ENCODE data around the gene DDI2. TPM values are rescaled to one million over a fixed set of nuclear protein-coding genes. Genes with fewer than 3 reads are reported as not detected.

The DDI2 gene
- total and polyA plus RNA-seq, 10 of the 15 experiments (the other 5 are each of a cell fraction or from before 2014, with no cell fraction given): 3.3 to 33.1 (median 11.6) TPM

DNA sequence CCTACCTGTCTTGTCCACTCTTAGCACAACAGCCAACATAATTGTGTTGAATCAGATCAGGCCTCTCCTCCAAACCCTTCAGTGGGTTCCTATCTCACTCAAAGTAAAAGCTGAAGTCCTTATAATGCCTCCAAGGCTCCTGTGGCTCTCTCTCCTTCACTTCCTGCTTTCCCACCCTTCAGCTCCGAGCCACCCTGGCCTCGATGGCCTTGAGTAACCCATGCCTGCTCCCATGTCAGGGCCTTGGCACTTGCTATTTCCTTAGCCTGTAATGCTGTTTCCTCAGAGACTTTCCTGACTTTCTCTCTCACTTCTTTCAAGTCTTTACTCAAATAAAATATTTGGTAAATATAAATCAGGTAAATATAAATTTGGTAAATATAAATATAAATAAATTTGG lies 58.8 kb downstream of the DDI2 start:
- TF ChIP-seq SPI1 (IDR thresholded peaks at IDR 0.05; ENCODE audit: borderline replicate concordance, insufficient read depth, low read depth, low read length): no peak
- TF ChIP-seq, protein P1, sequence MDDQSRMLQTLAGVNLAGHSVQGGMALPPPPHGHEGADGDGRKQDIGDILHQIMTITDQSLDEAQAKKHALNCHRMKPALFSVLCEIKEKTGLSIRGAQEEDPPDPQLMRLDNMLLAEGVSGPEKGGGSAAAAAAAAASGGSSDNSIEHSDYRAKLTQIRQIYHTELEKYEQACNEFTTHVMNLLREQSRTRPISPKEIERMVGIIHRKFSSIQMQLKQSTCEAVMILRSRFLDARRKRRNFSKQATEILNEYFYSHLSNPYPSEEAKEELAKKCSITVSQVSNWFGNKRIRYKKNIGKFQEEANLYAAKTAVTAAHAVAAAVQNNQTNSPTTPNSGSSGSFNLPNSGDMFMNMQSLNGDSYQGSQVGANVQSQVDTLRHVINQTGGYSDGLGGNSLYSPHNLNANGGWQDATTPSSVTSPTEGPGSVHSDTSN (IDR thresholded peaks at IDR 0.05; ENCODE audit: insufficient replicate concordance, low read depth, low read length): no peak
- TF ChIP-seq EP300 (IDR thresholded peaks at IDR 0.05; ENCODE audit: borderline replicate concordance in 1 of 2, control insufficient read depth in 1 of 2, low read depth in 2 of 2, low read length in 2 of 2): no peak
- TF ChIP-seq RUNX3 (IDR thresholded peaks at IDR 0.05; ENCODE audit: low read length): no peak
- TF ChIP-seq SMAD5 (IDR thresholded peaks at IDR 0.05; ENCODE audit: low read depth): no peak
- TF ChIP-seq ATF7 (IDR thresholded peaks at IDR 0.05; ENCODE audit: low read depth): no peak
- TF ChIP-seq CBX3 (IDR thresholded peaks at IDR 0.05; ENCODE audit: borderline replicate concordance, low read depth): no peak
- TF ChIP-seq RCOR1 (conservative IDR thresholded peaks at IDR 0.05; ENCODE audit: low read depth, low read length): no peak
- TF ChIP-seq BCL11A (IDR thresholded peaks at IDR 0.05; ENCODE audit: low read depth, low read length): no peak
- TF ChIP-seq, protein P2, sequence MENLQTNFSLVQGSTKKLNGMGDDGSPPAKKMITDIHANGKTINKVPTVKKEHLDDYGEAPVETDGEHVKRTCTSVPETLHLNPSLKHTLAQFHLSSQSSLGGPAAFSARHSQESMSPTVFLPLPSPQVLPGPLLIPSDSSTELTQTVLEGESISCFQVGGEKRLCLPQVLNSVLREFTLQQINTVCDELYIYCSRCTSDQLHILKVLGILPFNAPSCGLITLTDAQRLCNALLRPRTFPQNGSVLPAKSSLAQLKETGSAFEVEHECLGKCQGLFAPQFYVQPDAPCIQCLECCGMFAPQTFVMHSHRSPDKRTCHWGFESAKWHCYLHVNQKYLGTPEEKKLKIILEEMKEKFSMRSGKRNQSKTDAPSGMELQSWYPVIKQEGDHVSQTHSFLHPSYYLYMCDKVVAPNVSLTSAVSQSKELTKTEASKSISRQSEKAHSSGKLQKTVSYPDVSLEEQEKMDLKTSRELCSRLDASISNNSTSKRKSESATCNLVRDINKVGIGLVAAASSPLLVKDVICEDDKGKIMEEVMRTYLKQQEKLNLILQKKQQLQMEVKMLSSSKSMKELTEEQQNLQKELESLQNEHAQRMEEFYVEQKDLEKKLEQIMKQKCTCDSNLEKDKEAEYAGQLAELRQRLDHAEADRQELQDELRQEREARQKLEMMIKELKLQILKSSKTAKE (IDR thresholded peaks at IDR 0.05; ENCODE audit: low read depth, poor library complexity, severe bottlenecking): no peak
- TF ChIP-seq NFXL1 (IDR thresholded peaks at IDR 0.05; ENCODE audit: borderline replicate concordance): no peak
- no peak for TF ChIP-seq NR2F1 (conservative IDR thresholded peaks at IDR 0.05)
- TF ChIP-seq ZNF207 (IDR thresholded peaks at IDR 0.05; ENCODE audit: borderline replicate concordance): no peak
- 13% methylated on average over 2 of the region's 2 CpGs for WGBS (ENCODE audit: insufficient coverage, insufficient replicate concordance, low lambda C conversion rate, missing lambda C conversion rate)
- Histone ChIP-seq H3K4me2 (ENCODE audit: control insufficient read depth, insufficient read depth) (no peak overlapping the region), H3K36me3 (ENCODE audit: control insufficient read depth in 2 of 2, insufficient read depth in 2 of 2, low read length in 1 of 2) (no peaks in the 10 kb centered on the region), H2AFZ (ENCODE audit: control insufficient read depth, low read depth, low read length) (no peak overlapping the region), H3K27ac (ENCODE audit: control insufficient read depth, insufficient read depth) (no peak overlapping the region), H3K9me3 (replicated peaks; ENCODE audit: control insufficient read depth, insufficient read depth, low read length) (no peaks in the 10 kb centered on the region; the same call in 2 of the 3 replicates), H3K27me3 (replicated peaks in 1 of 2; ENCODE audit: control insufficient read depth in 2 of 2, insufficient read depth in 2 of 2, low read length in 1 of 2) (no peaks in the 10 kb centered on the region), H3K4me3 (no peak overlapping the region), H3K79me2 (ENCODE audit: control insufficient read depth, insufficient read depth, low read length) (no peaks in the 10 kb centered on the region), H3K9ac (ENCODE audit: control insufficient read depth, insufficient read depth, low read length) (no peak overlapping the region), H3K4me1 (ENCODE audit: control insufficient read depth, insufficient read depth, low read length) (peaks cover 6% of the 10 kb centered on the region), H4K20me1 (ENCODE audit: control insufficient read depth, insufficient read depth) (no peaks in the 10 kb centered on the region)
- DNase-seq (ENCODE audit: low read depth, low spot score) (no peak), ATAC-seq (no peak), FAIRE-seq (no peak)
- RAD21 ChIA-PET (ENCODE audit: unreplicated experiment): no interaction called here
- SMC1A ChIA-PET (ENCODE audit: uncharacterized antibody, unreplicated experiment): no interaction called here
- BruUV-seq (replicated peaks): no TSS peak
- CTCF ChIA-PET: no interaction called here
- in situ Hi-C loops (cut with MboI): no loop called here
- intact Hi-C loops (cut with micrococcal nuclease; ENCODE audit: unreplicated experiment): no loop called here
- POLR2A ChIA-PET: interaction anchor here (0.6 kb wide), 1 partner anchor 21 kb away, joined by 3 read pairs; no protein-coding TSS in a partner anchor

Data from GM12878 (cell line).